HG03159 (cell line): ENCODE data around the gene MTCL3.
A peak's percentile ranks its signal among the peaks of the same experiment; 100 is the strongest.

Source experiments
- ATAC-seq: cut with Tn5 transposase; IDR thresholded peaks from one replicate; pipeline ENCODE4 v1.9.1; 2021; ENCODE audit warnings: mild to moderate bottlenecking, moderate library complexity; ENCODE audit not compliant: unreplicated experiment

MTCL3 gene

GRCh38 chr6:127518710-127519468 is at the start of gene MTCL3:
Gene MTCL3, minus strand, starts transcription at chr6:127519335.
- no peak for ATAC-seq

- ATAC-seq: no peak
Observed at GRCh38 chr6:127567476-127567875, 48.3 kb upstream of the MTCL3 start.

GRCh38 chr6:127566651-127567050 is 47.5 kb upstream of the MTCL3 start:
- no peak for ATAC-seq

GRCh38 chr6:127566119-127566518 is 47.0 kb upstream of the MTCL3 start:
- ATAC-seq: no peak

GRCh38 chr6:127564761-127565160 is 45.6 kb upstream of the MTCL3 start:
- no peak for ATAC-seq

- no peak for ATAC-seq
Observed at GRCh38 chr6:127561660-127562059, 42.5 kb upstream of the MTCL3 start.

GRCh38 chr6:127554435-127555006 is 35.4 kb upstream of the MTCL3 start:
- no peak for ATAC-seq

- no peak for ATAC-seq
Observed at GRCh38 chr6:127550403-127550802, 31.3 kb upstream of the MTCL3 start.

GRCh38 chr6:127547904-127548649 is 28.9 kb upstream of the MTCL3 start:
- no peak for ATAC-seq

GRCh38 chr6:127547215-127547614 is 28.1 kb upstream of the MTCL3 start:
- peak; percentile 70 for ATAC-seq

GRCh38 chr6:127539272-127539671 is 20.1 kb upstream of the MTCL3 start:
- peak; percentile 63 for ATAC-seq

GRCh38 chr6:127538750-127539264 is 19.7 kb upstream of the MTCL3 start:
- ATAC-seq: peak; percentile 16

GRCh38 chr6:127533736-127534135 is 14.6 kb upstream of the MTCL3 start:
- no peak for ATAC-seq

GRCh38 chr6:127533011-127533410 is 13.9 kb upstream of the MTCL3 start:
- ATAC-seq: no peak

GRCh38 chr6:127522714-127523113 is 3.6 kb upstream of the MTCL3 start:
- ATAC-seq: no peak

GRCh38 chr6:127520066-127520465 is 931 bp upstream of the MTCL3 start:
- ATAC-seq: no peak

GRCh38 chr6:127519469-127519785 is 292 bp upstream of the MTCL3 start:
- ATAC-seq: no peak

- ATAC-seq: no peak
Observed at GRCh38 chr6:127518191-127518709, 885 bp downstream of the MTCL3 start.

- no peak for ATAC-seq
Observed at GRCh38 chr6:127517693-127518092, 1.4 kb downstream of the MTCL3 start.

GRCh38 chr6:127516662-127517273 is 2.4 kb downstream of the MTCL3 start:
- ATAC-seq: peak; percentile 61
